Stimulated activated CD8-positive, alpha-beta memory T cell treated with anti-CD3 and anti-CD28 coated beads, Interleukin-12 subunit alpha, Interleukin-12 subunit beta, amount 100 ng/mL, for 4 hours (primary cell): ENCODE results near the gene TAP2.
"Not testable (repeated sequence)": the region's sequence is repeated elsewhere in the genome, so short reads cannot be mapped to it uniquely, and the experiment has no call there.

Source experiments
- DNase-seq: peaks from one replicate; pipeline ENCODE4 v3.0.0-alpha.2; 2020; ENCODE audit warnings: low read depth

Gene TAP2

DNA sequence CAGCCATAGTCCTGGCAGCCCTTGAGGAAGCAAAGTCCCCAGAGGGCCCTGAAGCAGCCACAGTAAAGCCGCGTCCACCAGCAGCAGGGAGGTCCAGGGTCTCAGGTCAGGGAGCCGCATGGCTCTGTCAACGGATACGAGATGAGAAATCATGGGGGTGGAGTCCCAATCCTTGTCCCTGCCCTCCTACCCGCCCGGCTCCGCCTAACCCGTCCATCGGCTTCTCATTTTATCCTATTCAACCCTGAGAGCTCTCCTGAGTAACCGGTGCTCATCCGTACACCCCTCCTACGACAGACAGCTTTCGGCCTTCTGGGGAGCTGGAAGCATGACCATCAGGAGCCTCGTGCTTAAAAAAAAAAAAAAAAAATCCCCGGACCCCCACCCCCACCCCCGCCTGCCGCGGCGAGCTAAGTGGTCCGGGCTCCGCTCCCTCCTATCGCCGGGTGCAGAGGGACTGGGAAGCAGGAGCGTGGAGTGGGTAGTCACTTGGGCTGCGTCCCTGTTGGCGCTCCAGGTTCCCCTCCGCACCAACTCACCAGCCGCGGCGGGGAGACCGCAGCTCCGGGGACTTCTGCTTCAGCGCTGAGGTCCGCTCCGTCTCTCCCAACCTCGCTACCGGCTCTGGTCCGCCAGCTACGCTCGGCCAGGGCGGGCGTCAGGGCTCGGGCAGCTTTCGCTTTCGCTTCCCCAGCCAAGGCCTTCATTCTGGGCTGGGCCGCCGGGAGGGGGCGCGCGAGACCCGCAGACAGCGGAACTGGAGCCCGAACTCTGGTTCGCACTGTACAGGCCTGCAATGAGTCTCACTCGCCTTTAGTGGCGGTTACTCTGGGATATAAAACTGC is at the start of gene TAP2:
TAP2 (minus strand) TSS at position 626 of the 845 bp plus-strand sequence; CDS start at position 120, 506 bp downstream.
- DNase-seq = peak; percentile 95

DNA sequence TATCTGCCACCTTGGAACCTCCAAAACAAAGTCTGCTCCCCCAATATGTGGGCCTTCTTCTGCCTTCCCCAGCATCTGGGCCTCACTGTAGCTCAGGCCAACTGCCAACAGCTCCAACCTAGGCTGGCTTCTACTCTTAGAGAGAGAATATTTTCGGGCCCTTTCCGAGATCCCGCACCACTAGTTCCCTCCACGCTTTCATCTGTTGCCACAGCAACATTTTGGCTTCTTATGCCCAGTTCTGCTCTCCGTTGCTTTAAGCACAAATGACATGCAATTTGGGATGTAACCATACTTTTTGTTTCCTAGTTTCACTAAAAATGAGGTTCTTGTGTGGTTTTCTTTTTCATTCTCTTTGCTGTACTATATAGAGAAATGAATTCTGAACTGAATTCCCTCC is 49.1 kb upstream of the TAP2 start:
- DNase-seq = no peak

GRCh38 chr6:32886681-32887383 is 48.3 kb upstream of the TAP2 start:
- DNase-seq = no peak

DNA sequence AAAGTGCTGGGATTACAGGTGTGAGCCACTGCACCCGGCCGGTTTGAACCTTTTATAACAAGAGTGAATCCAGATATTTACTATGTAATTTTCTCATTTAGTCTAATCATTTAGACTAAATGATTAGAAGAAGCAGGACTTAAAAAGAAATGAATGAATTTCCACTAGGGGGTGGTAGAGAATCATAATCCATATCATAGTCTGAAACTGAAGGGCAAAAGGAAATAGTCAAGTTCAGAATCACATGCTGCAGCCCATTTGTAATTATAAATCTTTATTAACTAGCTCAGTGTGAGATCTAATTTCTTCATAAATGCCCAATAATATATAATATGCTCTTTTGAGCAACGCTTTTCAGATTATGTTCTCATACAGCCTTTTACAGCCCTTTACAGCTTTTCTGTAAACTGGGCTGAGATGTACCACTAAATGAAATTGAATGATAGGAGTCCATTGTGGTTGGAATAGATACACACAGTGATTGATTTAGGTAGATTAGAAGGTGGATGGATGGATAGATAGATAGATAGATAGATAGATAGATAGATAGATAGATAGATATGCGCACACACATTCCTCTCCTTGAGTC is 47.3 kb upstream of the TAP2 start:
- DNase-seq = no peak

GRCh38 chr6:32883789-32884188 is 45.2 kb upstream of the TAP2 start:
- DNase-seq = no peak

GRCh38 chr6:32882879-32883250 is 44.3 kb upstream of the TAP2 start:
- no peak for DNase-seq

DNA sequence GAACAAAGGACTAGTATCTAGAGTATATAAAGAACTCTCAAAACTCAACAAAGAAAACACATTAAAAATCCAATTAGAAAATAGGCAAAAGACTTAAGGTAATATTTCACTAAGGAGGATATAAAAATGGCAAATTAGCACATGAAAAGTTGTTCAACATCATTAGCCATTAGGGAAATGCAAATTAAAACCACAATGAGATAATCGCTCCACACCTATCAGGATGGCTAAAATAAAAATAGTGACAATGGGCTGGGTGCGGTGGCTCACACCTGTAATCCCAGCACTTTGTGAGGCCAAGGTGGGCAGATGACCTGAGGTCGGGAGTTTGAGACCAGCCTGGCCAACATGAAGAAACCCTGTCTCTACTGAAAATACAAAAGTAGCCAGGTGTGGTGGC is 42.4 kb upstream of the TAP2 start:
- not testable (repeated sequence) for DNase-seq

DNA sequence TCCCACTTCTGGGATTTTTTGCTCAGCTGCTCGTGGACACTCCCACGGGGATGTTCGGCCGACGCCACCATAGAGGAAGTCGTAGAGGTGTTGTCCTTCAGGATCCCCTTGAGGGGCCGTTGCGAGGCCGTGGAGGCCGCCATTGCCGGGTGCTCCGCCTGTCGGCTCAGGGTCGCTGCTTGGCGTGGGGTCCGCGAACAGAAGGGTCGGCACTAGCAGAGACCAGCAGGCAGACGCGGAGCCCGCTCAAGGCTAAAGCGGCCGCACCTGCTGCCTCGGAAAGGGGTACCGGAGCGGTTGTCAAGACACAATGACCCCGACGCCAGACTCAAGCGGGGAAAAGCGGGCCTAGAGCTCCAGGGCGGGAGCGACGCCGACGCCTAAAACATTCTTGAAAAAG is 41.2 kb upstream of the TAP2 start:
- no peak for DNase-seq

DNA sequence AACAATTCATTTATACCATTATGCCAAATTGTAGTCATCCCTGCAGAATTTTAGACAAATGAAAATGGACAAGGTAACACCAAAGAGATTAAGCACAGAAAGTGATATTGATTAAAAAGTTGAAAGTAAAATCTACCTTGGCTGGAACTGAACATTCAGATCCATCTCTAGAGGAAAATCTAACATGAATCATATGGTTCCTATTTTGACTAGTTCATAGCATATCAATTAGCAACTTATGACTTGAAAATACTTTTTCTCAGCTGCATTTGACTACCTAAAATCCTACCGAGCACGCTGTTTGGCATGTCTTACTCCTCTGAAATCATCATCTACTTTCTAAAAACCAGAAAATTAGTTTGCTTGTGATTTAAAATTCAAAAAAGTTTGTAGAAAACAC is 38.1 kb upstream of the TAP2 start:
- DNase-seq = no peak

DNA sequence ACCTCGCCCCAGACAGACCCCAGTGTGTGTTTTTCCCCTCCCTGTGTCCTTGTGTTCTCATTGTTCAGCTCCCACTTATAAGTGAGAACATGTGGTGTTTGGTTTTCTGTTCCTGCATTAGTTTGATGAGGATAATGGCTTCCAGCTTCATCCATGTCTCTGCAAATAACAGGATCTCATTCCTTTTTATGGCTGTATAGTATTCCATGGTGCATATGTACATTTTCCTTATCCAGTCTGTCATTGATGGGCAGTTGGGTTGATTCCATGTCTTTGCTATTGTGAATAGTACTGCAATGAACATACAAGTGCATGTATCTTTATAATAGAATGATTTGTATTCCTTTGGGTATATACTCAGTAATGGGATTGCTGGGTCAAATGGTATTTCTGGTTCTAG is 35.4 kb upstream of the TAP2 start:
- not testable (repeated sequence) for DNase-seq

DNA sequence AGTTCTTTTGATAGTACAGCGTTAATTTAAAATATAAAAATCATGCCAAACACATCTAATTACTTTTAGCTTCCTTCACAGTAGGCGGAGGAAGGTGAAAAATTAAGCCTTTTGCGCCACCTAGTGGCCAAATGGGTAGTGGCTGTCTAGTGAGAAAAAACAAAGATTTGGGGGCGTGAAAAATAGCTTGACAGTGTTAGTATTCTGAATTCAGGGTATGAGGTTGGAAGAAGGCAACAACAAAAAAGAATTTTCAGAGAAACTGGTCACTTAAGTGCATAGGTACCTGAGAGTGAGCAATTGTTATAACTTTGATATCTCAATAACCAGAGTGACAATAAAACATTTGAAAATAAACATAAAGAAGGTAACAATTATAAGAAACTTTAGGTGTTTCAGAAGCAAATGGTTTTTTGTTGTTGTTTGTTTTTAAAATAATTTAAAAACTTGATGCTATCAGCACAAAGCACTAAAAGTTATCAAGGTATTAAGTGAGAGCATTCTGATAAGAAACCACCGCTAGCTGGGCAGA is 29.8 kb upstream of the TAP2 start:
- DNase-seq = peak; percentile 64

DNA sequence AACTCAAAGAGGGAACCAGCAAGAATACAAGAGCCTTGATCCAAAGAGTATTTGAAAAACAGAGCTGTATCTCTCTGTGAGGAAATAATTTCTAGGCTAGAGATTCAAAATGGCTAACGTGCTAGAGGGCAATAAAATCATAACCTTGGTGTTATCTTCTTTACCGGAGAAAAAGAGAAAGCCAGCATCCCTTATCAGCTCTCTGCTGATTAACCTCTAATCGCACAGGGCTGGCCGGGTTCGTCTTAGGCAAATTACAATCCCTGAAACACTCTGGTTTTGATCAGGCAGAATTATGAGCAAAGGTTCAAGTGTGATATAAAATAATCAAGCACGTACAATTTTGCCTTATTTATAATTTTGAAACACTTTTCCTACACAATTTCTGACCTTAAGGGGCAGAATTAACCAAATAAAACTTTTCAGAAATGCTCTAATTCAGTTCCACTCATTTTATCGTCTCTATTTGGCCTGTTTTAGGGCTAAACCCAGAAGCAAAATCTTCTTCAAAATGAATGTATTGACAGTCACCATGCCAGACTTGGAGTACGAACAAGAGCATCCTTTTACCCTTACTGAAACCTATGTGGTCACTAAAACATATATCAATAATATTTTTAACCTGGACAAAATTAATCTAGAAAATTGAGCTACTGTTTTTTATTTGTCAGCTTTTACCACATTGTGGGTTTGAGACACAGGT is 29.2 kb upstream of the TAP2 start:
- DNase-seq = no peak

- no peak for DNase-seq
Measured at GRCh38 chr6:32867022-32867477, 28.5 kb upstream of the TAP2 start.

DNA sequence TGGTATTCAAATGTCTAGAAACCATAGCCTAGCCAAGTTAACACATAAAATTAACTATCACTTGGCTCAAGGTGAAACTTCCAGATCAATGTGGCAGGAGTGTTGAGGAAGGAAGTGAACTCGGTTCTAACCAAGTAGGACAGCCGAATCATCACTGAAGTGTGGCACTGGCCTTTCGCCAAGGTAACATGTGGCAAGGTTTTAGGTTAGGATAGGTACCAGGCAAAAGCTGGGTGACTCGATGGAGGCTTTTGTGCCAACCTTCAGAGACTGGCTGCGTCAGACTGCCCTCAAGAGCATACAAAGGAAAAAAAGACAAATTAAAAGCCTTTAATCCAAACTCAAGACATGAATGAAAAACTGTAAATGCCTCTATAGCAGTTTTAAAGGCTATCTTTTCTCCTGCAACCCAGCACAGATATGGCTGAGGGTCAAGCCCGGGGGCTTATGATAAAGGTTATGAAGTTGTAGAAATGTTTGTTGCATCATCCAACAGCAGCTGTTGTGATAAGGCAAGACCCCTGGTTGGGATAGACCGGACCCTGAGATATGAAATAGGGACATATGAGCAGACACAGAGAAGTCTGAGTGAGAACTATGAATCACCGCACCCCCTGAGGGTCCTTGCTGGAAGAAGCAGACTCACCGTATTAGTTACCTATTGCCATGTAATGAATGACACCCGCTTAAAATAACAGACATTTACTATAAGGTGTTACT is 27.3 kb upstream of the TAP2 start:
- no peak for DNase-seq

- no peak for DNase-seq
Measured at GRCh38 chr6:32862725-32863124, 24.2 kb upstream of the TAP2 start.

DNA sequence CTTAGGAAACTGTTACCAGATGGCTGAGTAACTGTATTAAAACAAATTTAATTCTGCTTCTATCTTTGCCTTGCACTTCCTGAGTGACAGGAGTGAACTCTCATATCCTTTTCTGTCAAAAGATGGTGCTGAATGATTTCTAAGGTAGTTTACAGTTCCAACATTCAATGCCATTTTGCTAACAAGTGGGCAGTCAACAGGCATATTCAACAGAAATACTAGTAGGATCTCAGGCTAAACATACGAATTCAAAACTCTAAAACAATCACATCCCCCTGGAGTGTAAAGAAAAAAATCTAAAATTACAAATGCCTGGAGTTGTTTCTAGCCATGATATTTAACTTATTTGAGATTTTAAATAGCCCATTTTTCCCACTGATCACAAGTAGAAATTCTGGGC is 22.1 kb upstream of the TAP2 start:
- no peak for DNase-seq

- no peak for DNase-seq
Measured at GRCh38 chr6:32858194-32858593, 19.7 kb upstream of the TAP2 start.

DNA sequence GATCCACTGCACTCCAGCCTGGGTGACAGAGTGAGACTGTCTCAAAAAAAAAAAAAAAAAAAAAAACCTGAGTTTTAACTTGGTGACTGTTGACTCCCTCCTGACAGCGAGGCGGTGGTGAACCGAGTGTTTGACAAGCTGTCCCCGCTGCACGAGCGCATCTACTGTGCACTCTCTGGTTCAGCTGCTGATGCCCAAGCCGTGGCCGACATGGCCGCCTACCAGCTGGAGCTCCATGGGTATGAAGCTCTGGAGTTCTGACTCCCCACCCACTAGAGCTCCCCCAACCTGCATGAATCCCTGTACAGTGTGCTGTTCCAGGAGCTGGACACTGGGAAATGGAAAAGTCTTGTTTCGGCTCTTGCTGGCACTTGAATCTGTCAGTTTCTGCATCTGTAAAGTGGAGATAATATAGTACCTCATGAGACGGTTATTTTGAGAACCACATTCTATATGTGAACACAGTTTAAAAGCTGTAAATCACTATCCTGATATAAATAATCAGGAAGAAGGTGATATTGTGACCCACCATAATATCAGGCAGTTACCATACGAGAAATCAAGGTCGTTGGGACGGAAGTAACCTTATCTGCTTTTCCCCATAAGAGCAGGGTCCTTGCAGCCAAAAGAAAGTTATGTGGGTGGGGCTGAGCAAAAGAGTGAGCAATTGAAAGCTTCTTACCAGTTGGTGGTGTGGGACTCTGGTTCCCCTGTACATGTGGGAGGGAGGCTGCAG is 18.8 kb upstream of the TAP2 start:
- DNase-seq = no peak

- no peak for DNase-seq
Measured at GRCh38 chr6:32855467-32856174, 17.1 kb upstream of the TAP2 start.
